ENCODE results near the gene BRD3.
A peak's percentile ranks its signal among the peaks of the same experiment; 100 is the strongest.

- TF ChIP-seq CTCF (optimal IDR thresholded peaks at IDR 0.05 in 1 of 3, IDR thresholded peaks at IDR 0.05 in 1 of 3, conservative IDR thresholded peaks at IDR 0.05 in 1 of 3; ENCODE audit: extremely low read depth in 1 of 3, insufficient read depth in 2 of 3, low read length in 3 of 3) (peak in 1 of 3 experiments; percentile 60), EZH2 (IDR thresholded peaks at IDR 0.05; ENCODE audit: low read length) (no peak)
Measured at GRCh38 chr9:133992780-133993634, 74.8 kb downstream of the BRD3 start.
